SK-N-SH (cell line): ENCODE measurements around the gene GAS1. TPM values are rescaled to one million over a fixed set of nuclear protein-coding genes. Genes with fewer than 3 reads are reported as not detected.

Experiments
- CTCF ChIA-PET: fragments of 300-600, 350-600 bp; formaldehyde crosslinking; extraction: SDS; loops from one replicate; lab custom pipeline; 2021; lab: Yijun Ruan, JAX
- POLR2A ChIA-PET: fragments of 350-600 bp; sonication (Branson Sonifier 250); formaldehyde crosslinking; extraction: SDS; loops from one replicate; lab custom pipeline; 2020; ENCODE audit warnings: antibody characterized with exemption, inconsistent platforms; lab: Yijun Ruan, JAX
- DNase-seq: peaks from one replicate; pipeline ENCODE4 v3.0.0; 2012
- H2AFZ ChIP-seq: fragments of 200-600 bp; sonication (generic); 2 replicates; pipeline ENCODE4 v1.8.1; 2016; ENCODE audit warnings: antibody characterized with exemption, mild to moderate bottlenecking, low read depth
- H3F3A ChIP-seq: fragments of 200-600 bp; sonication (generic); replicated peaks from 2 replicates; pipeline ENCODE3; 2016; ENCODE audit warnings: antibody characterized with exemption, mild to moderate bottlenecking; ENCODE audit not compliant: insufficient read depth
- H3K27ac ChIP-seq, 2 experiments: fragments of 200-500 bp in 1 of 2; fragments of 200-600 bp in 1 of 2; sonication (Bioruptor generic) in 1 of 2; sonication (generic), shearing (Covaris generic) in 1 of 2; 2 replicates each; pipeline versions ENCODE4 v1.5.1 to v1.6.1; 2014 to 2016; ENCODE audit warnings: low read depth in 2 of 2, inconsistent platforms in 1 of 2, low read length in 1 of 2, mild to moderate bottlenecking in 1 of 2, mixed read lengths in 1 of 2
- H3K27me3 ChIP-seq: fragments of 200-600 bp; sonication (generic), shearing (Covaris generic); 2 replicates; pipeline ENCODE4 v1.6.1; 2016; ENCODE audit warnings: mixed run types; ENCODE audit not compliant: insufficient read depth
- H3K36me3 ChIP-seq, 2 experiments: fragments of 200-500 bp in 1 of 2; fragments of 200-600 bp in 1 of 2; sonication (Bioruptor generic) in 1 of 2; sonication (generic) in 1 of 2; replicated peaks in 1 of 2; 2 replicates each; pipeline versions ENCODE3 to v1.5.1; 2014 to 2016; ENCODE audit warnings: low read length in 1 of 2, mild to moderate bottlenecking in 1 of 2; ENCODE audit not compliant: insufficient read depth in 2 of 2, control insufficient read depth in 1 of 2
- H3K4me1 ChIP-seq, 2 experiments: fragments of 200-500 bp in 1 of 2; fragments of 200-600 bp in 1 of 2; sonication (Bioruptor generic) in 1 of 2; sonication (generic), shearing (Covaris generic) in 1 of 2; 2 replicates each; pipeline versions ENCODE4 v1.5.1 to v1.6.1; 2014 to 2016; ENCODE audit warnings: low read depth in 1 of 2, low read length in 1 of 2, mixed run types in 1 of 2; ENCODE audit not compliant: insufficient read depth in 2 of 2, control insufficient read depth in 1 of 2
- H3K4me2 ChIP-seq: fragments of 200-600 bp; sonication (generic), shearing (Covaris generic); 2 replicates; pipeline ENCODE4 v1.6.1; 2017; ENCODE audit warnings: mixed run types
- H3K4me3 ChIP-seq, 2 experiments: fragments of 200-500 bp in 1 of 2; fragments of 200-600 bp in 1 of 2; sonication (Bioruptor generic) in 1 of 2; sonication (generic), shearing (Covaris generic) in 1 of 2; 2 replicates each; pipeline versions ENCODE4 v1.5.1 to v1.8.1; 2014 to 2016; ENCODE audit warnings: low read depth in 2 of 2, inconsistent platforms in 1 of 2, low read length in 1 of 2, mild to moderate bottlenecking in 1 of 2, mixed read lengths in 1 of 2, moderate library complexity in 1 of 2
- H3K79me2 ChIP-seq: fragments of 200-600 bp; sonication (generic); 2 replicates; pipeline ENCODE4 v1.8.1; 2017; ENCODE audit warnings: mild to moderate bottlenecking; ENCODE audit not compliant: insufficient read depth
- H3K9ac ChIP-seq: fragments of 200-600 bp; sonication (generic); 2 replicates; pipeline ENCODE4 v1.6.1; 2017; ENCODE audit warnings: mixed run types
- H3K9me2 ChIP-seq: fragments of 200-600 bp; sonication (generic); 2 replicates; pipeline ENCODE4 v1.6.1; 2017; ENCODE audit warnings: mixed run types
- H3K9me3 ChIP-seq: fragments of 200-600 bp; sonication (generic); 2 replicates; pipeline ENCODE4 v1.6.1; 2017; ENCODE audit warnings: mixed run types, mild to moderate bottlenecking, moderate library complexity
- H4K20me1 ChIP-seq: fragments of 200-600 bp; sonication (generic); 2 replicates; pipeline ENCODE4 v1.6.1; 2017; ENCODE audit warnings: mild to moderate bottlenecking, mixed run types; ENCODE audit not compliant: insufficient read depth
- EP300 ChIP-seq, 2 experiments: IDR thresholded peaks; 2 replicates each; pipeline versions ENCODE4 v1.4.0 to v1.6.1; 2012; ENCODE audit warnings: borderline replicate concordance in 1 of 2, low read depth in 1 of 2, low read length in 1 of 2
- FOXJ3 ChIP-seq: sonication (generic); formaldehyde crosslinking; IDR thresholded peaks from 2 replicates; pipeline ENCODE4 v1.5.1; 2020; ENCODE audit warnings: mild to moderate bottlenecking, missing genetic modification reagents
- FOXM1 ChIP-seq: IDR thresholded peaks from 2 replicates; pipeline ENCODE4 v1.4.0; 2012; ENCODE audit warnings: low read depth, mild to moderate bottlenecking
- GABPA ChIP-seq: IDR thresholded peaks from 2 replicates; pipeline ENCODE4 v1.4.0; 2012; ENCODE audit warnings: low read depth, mild to moderate bottlenecking
- GATA2 ChIP-seq: sonication (generic); formaldehyde crosslinking; IDR thresholded peaks from 2 replicates; pipeline ENCODE4 v1.5.0; 2020; ENCODE audit warnings: mild to moderate bottlenecking, missing genetic modification reagents
- JUND ChIP-seq: IDR thresholded peaks from 2 replicates; pipeline ENCODE4 v1.4.0; 2012
- NFIC ChIP-seq: IDR thresholded peaks from 2 replicates; pipeline ENCODE4 v1.4.0; 2012; ENCODE audit warnings: borderline replicate concordance
- POLR2AphosphoS5 ChIP-seq: IDR thresholded peaks from 2 replicates; pipeline ENCODE4 v1.6.1; 2012; ENCODE audit warnings: low read depth, low read length
- RCOR1 ChIP-seq: fragments of 150-350 bp; IDR thresholded peaks from 2 replicates; pipeline ENCODE4 v1.6.1; 2017; ENCODE audit warnings: antibody characterized with exemption, low read length
- RFX5 ChIP-seq: IDR thresholded peaks from 2 replicates; pipeline ENCODE4 v1.6.1; 2012; ENCODE audit warnings: mild to moderate bottlenecking, improper control_type of control experiment, low read length
- TCF12 ChIP-seq: IDR thresholded peaks from 2 replicates; pipeline ENCODE4 v1.4.0; 2012
- TEAD4 ChIP-seq: IDR thresholded peaks from 2 replicates; pipeline ENCODE4 v1.4.0; 2012; ENCODE audit warnings: mild to moderate bottlenecking, borderline replicate concordance; ENCODE audit not compliant: insufficient read depth
- WGBS: methylation state at CpG from one replicate; pipeline ENCODE4 v1.1.6; 2017; ENCODE audit warnings: low lambda C conversion rate; 5-methylcytosine and 5-hydroxymethylcytosine counted together
- polyA plus RNA-seq, 3 experiments: library from polyadenylated mRNA; depleted of rRNA; stranded (reverse); fragments of >200 nt; gene quantifications; 2 replicates each; pipeline ENCODE4 v1.2.3, GENCODE V29; 2012
- TF ChIP-seq, protein P1 (sequence below): fragments of 200-600 bp; sonication (generic); IDR thresholded peaks from 2 replicates; pipeline ENCODE4 v1.6.1; 2017; ENCODE audit warnings: antibody characterized with exemption, mild to moderate bottlenecking, moderate library complexity
- TF ChIP-seq, protein P2 (sequence below): IDR thresholded peaks from 2 replicates; pipeline ENCODE4 v1.6.1; 2012; ENCODE audit warnings: mild to moderate bottlenecking, low read depth, low read length, moderate library complexity

GAS1 gene
- polyA plus RNA-seq, 1 of the 3 experiments (the other 2 are of a cell fraction): 37.8 TPM

DNA sequence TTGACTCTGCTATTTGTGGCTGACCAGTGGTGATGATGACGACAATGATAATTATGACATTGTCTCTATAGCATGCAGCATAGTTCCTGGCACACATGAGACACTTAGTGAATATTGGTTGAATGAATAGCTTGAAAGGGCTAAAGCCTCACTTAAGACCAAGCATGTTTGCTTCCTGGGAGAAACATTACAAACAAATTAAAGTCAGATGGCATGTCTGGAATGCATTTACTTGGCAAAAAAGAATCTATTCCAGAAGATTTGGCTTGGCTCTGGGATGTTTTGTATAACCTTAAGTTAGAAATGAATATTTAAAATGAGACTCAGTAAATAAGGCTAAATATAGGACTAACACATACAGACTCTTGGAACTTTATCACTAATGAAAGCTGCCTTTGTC, 21.6 kb downstream of the GAS1 start:
- CTCF ChIA-PET: interaction anchor here (0.8 kb wide), 1 partner anchor 9 kb away, joined by 3 read pairs; no protein-coding TSS in a partner anchor
- no peak overlapping the region for H3K9ac ChIP-seq
- no peaks in the 10 kb centered on the region for H3K36me3 ChIP-seq
- no peaks in the 10 kb centered on the region for H3K79me2 ChIP-seq
- H2AFZ ChIP-seq: no peak overlapping the region
- no peaks in the 10 kb centered on the region for H4K20me1 ChIP-seq
- H3K4me1 ChIP-seq: peaks cover 0 to 7% of the 10 kb centered on the region in 2 experiments; a peak in 3 of 4 replicates
- POLR2A ChIA-PET: no interaction called here
- H3K27ac ChIP-seq: peak overlapping the region in 1 of 2 experiments; percentile 41; a peak in 1 of 4 replicates
- TF ChIP-seq TEAD4: peak; percentile 44; the same call in 1 of the 2 replicates
- peak in 1 of 2 experiments; percentile 54; a peak in 1 of 4 replicates for TF ChIP-seq EP300 (IDR thresholded peaks at IDR 0.05; ENCODE audit: borderline replicate concordance in 1 of 2, low read depth in 1 of 2, low read length in 1 of 2)
- peak; percentile 83 for TF ChIP-seq TCF12
- peak; percentile 17; the same call in 1 of the 2 replicates for TF ChIP-seq JUND
- no peak for TF ChIP-seq RCOR1
- no peak for TF ChIP-seq FOXM1
- TF ChIP-seq NFIC: peak; percentile 36; the same call in 1 of the 2 replicates
- 0 out of 2 replicates have a peak, but pooled peaks have one; percentile 14 for TF ChIP-seq POLR2AphosphoS5
- WGBS: 75% methylated on average over 1 of the region's 1 CpG
- no peak for DNase-seq
- H3K27me3 ChIP-seq: no peaks in the 10 kb centered on the region
- no peak overlapping the region for H3K4me3 ChIP-seq
- no peaks in the 10 kb centered on the region for H3K9me3 ChIP-seq
- H3F3A ChIP-seq: no peaks in the 10 kb centered on the region
- no peaks in the 10 kb centered on the region for H3K9me2 ChIP-seq
- no peak overlapping the region for H3K4me2 ChIP-seq

DNA sequence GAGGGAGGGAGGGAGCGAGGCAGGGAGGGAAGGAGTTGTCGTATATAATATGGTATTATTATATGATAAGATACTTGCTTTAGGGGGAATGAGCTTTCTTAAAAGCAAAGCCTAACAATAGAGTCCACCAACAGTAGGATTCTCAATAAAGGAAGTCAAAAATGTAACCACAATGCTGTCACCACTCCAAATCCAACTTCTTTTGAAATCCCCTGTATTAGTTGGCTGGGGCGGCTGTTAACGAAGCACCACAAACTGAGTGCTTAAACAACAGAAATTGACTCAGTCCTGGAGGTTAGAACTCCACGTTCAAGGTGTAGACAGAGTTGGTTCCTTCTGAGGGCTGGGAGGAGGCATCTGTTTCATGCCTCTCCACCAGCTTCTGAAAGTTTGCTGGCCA, 23.1 kb downstream of the GAS1 start:
- 81% methylated on average over 5 of the region's 5 CpGs for WGBS
- no peak overlapping the region for H3K27ac ChIP-seq
- H3F3A ChIP-seq: no peaks in the 10 kb centered on the region
- H2AFZ ChIP-seq: no peak overlapping the region
- H3K27me3 ChIP-seq: no peaks in the 10 kb centered on the region
- no peak overlapping the region for H3K9ac ChIP-seq
- no peak overlapping the region for H3K4me2 ChIP-seq
- H3K9me3 ChIP-seq: no peaks in the 10 kb centered on the region
- no peaks in the 10 kb centered on the region for H4K20me1 ChIP-seq
- no peak overlapping the region for H3K4me3 ChIP-seq
- H3K79me2 ChIP-seq: no peaks in the 10 kb centered on the region
- no peak for DNase-seq
- no peaks in the 10 kb centered on the region for H3K9me2 ChIP-seq
- no peaks in the 10 kb centered on the region for H3K36me3 ChIP-seq
- ChIA-PET CTCF (interaction anchor here (1.4 kb wide), 1 partner anchor 24 kb away, joined by 4 read pairs; no protein-coding TSS in a partner anchor), POLR2A (no interaction called here)
- peaks cover 0 to 7% of the 10 kb centered on the region in 2 experiments; a peak in 3 of 4 replicates for H3K4me1 ChIP-seq
- TF ChIP-seq JUND: no peak
- no peak for TF ChIP-seq GATA2 (CRISPR knock-in tag)

DNA sequence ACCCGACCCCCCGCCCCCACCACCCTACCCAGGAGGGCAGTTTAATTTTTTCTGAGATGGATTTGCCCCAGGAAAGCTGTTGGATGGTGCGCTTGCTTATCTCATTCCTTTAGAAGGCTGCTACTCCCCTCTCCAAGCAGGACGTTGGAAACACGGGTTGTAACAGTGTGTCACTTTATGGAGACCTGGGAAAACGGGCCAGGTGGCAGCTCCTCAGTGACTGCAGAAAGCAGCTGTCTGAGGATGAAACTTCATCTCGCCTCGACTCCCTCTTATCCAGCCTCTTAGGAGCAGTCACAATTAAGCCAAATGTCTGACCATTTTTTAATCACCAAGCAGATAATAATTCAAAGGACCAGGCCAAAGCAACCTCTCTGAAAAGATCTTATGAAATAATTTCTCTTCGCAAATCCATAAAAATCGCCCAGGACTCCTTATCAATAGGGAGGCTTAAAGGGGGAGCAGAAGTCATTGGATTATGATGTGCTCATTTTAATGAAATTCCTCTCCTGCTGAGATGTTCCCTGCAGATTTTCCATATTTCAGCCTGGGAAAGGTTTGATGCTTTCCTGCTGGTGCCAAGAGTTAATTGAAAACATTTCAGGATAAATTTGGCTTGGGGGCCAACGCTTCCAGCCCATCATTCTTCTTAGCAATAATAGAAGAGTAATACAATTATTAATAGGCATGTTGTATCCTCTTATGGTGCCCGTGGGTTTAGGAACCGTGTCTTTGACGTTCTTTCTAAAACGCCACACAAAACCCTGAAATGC, 26.0 kb downstream of the GAS1 start:
- WGBS: 60% methylated on average over 15 of the region's 15 CpGs
- Histone ChIP-seq H3K79me2 (no peaks in the 10 kb centered on the region), H3K4me3 (no peak overlapping the region), H4K20me1 (no peaks in the 10 kb centered on the region), H3F3A (no peaks in the 10 kb centered on the region), H3K36me3 (no peaks in the 10 kb centered on the region), H3K27me3 (no peaks in the 10 kb centered on the region), H3K4me2 (no peak overlapping the region), H3K27ac (no peak overlapping the region; a peak in 1 of 4 replicates), H3K9me2 (no peaks in the 10 kb centered on the region), H3K9me3 (no peaks in the 10 kb centered on the region), H3K9ac (no peak overlapping the region), H2AFZ (no peak overlapping the region; the same call in 1 of the 2 replicates), H3K4me1 (peaks cover 0 to 7% of the 10 kb centered on the region in 2 experiments; a peak in 3 of 4 replicates)
- CTCF ChIA-PET: no interaction called here
- TF ChIP-seq, protein P1, sequence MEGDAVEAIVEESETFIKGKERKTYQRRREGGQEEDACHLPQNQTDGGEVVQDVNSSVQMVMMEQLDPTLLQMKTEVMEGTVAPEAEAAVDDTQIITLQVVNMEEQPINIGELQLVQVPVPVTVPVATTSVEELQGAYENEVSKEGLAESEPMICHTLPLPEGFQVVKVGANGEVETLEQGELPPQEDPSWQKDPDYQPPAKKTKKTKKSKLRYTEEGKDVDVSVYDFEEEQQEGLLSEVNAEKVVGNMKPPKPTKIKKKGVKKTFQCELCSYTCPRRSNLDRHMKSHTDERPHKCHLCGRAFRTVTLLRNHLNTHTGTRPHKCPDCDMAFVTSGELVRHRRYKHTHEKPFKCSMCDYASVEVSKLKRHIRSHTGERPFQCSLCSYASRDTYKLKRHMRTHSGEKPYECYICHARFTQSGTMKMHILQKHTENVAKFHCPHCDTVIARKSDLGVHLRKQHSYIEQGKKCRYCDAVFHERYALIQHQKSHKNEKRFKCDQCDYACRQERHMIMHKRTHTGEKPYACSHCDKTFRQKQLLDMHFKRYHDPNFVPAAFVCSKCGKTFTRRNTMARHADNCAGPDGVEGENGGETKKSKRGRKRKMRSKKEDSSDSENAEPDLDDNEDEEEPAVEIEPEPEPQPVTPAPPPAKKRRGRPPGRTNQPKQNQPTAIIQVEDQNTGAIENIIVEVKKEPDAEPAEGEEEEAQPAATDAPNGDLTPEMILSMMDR: no peak
- peak; percentile 48 for TF ChIP-seq TCF12
- no peak for TF ChIP-seq FOXJ3 (CRISPR knock-in tag)
- TF ChIP-seq GABPA: no peak
- no peak for TF ChIP-seq RFX5
- TF ChIP-seq, protein P2, sequence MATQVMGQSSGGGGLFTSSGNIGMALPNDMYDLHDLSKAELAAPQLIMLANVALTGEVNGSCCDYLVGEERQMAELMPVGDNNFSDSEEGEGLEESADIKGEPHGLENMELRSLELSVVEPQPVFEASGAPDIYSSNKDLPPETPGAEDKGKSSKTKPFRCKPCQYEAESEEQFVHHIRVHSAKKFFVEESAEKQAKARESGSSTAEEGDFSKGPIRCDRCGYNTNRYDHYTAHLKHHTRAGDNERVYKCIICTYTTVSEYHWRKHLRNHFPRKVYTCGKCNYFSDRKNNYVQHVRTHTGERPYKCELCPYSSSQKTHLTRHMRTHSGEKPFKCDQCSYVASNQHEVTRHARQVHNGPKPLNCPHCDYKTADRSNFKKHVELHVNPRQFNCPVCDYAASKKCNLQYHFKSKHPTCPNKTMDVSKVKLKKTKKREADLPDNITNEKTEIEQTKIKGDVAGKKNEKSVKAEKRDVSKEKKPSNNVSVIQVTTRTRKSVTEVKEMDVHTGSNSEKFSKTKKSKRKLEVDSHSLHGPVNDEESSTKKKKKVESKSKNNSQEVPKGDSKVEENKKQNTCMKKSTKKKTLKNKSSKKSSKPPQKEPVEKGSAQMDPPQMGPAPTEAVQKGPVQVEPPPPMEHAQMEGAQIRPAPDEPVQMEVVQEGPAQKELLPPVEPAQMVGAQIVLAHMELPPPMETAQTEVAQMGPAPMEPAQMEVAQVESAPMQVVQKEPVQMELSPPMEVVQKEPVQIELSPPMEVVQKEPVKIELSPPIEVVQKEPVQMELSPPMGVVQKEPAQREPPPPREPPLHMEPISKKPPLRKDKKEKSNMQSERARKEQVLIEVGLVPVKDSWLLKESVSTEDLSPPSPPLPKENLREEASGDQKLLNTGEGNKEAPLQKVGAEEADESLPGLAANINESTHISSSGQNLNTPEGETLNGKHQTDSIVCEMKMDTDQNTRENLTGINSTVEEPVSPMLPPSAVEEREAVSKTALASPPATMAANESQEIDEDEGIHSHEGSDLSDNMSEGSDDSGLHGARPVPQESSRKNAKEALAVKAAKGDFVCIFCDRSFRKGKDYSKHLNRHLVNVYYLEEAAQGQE: no peak
- POLR2A ChIA-PET: no interaction called here
- DNase-seq: peak; percentile 20
